Measurements from ENCODE around the gene ATP8A1.
"Not testable (repeated sequence)": the region's sequence is repeated elsewhere in the genome, so short reads cannot be mapped to it uniquely, and the experiment has no call there.

Gene ATP8A1

DNA sequence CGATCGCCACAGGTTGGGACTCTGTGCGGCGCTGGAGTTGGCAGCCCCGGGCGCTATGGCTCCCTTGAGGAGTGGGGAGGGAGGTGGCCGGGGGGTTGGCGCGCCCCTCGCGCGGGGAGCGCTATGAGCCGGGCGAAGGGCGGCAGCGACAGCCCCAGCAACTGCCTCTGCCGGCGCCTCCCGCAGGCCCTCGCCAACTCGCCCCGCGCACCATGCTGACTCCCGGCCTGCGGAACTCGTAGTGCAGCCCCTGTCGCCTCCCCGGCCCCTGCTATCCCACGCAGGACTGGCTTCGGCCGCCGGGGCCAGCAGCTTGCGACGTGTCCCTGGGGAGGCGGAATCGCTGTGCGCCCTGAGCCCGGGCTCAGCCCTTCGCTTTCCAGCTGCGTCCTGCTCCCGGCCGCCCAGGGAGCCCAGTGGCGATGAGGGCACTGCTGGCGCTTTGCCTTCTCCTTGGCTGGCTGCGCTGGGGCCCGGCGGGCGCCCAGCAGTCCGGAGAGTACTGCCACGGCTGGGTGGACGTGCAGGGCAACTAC is 259.2 kb downstream of the ATP8A1 start:
- DNase-seq = peak; percentile 31

DNA sequence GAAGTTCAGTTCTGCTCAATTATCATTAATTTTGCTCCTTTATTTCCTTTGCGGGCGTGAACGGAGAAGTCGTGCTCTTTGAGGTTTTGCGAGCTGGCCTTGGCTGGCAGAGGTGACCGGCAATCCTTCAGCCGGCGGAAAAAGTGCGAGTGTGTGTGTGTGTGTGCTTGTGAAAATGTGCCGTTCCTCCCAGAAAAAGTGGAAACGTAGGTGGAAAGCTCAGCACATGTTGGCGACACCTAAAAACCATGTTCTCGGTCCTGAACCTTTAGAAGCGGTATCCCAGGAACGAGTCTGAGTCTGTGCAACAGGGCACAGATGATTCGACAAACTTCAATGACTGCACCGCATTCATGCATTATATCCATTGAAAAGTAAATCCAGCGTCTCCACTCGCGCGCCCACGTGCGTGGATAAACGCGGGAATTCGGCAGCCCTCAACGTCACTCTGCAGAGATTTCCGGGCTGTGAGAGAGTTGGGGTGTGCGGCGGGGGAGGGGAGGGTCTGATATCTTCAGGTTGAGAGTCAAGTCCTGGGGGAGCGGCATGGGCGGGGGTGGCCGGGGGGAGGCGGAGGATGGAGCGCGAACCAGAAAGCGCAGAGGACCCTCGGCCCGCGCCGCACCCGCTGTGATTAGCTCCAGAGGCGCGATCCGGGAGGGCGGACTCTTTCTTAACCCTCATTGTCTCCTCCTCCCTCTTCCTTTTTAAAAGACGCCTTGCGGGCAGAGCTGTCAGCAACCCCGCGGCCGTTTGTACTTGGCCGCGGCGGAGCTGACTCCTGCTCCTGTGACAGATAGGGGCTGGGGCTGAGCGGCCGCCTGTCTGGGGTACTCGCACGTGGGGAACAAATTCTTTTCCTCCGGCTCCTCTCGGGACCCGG is 259.9 kb downstream of the ATP8A1 start, which contains the start of gene SHISA3:
SHISA3 (plus strand) TSS at position 737 of the 883 bp plus-strand sequence. CDS start 569 bp downstream, outside the sequence.
- DNase-seq = peak; percentile 80

DNA sequence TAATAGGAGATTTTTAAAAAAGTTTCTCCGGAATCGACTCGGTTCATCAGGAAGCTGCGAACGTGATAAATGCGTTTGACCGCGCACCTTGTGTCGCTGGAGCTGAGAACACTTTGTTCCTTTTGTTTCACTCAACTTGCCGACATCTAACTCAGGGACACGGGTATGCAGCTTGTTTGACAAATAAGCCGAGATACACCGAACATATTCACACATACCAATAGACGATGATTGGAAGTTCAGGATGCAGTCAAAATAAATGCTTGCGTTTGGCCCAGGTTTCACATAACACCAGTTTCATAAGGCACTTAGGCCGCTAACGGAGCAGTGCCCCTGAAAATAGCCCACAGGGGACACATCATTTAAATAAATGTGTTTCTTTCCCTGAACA is 260.5 kb downstream of the ATP8A1 start:
- DNase-seq = peak; percentile 20

DNA sequence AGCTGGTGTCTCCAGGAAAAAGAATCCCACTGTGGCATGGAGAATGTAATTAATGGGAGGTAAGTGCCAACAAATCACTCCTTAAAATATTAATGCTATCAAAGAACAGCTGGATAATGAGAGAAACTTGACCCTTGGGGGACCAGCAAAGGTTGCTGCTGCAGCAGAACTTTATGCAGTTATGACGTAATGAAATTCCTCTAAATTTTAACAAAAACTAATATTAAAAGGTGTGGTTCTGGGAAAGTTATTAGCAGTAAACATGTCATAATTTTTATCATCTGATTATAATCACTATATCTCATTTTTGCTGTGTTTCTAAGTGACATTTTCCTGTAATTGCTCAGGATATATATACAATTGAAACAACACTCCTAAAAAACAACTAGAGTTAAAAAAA is 261.3 kb downstream of the ATP8A1 start:
- DNase-seq = no peak

DNA sequence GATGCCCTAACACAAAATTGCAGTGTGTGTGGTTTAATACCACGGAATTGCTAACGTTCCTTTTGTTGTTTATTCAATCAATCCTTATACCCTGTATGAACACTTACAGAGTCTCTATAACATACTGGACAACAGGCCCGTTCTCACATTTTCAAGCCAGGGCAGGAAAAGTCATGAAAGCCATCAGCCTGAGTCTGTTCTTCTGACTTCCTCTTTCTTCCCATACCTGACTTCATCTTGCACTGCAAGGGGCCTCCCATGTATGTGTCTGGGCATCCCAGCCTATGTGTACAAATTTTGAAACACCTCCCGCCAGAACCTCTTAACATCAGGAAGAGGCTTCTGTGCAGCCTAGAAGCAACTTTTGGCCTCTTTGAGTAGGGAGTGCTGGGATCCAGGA is 264.5 kb downstream of the ATP8A1 start:
- DNase-seq = no peak

DNA sequence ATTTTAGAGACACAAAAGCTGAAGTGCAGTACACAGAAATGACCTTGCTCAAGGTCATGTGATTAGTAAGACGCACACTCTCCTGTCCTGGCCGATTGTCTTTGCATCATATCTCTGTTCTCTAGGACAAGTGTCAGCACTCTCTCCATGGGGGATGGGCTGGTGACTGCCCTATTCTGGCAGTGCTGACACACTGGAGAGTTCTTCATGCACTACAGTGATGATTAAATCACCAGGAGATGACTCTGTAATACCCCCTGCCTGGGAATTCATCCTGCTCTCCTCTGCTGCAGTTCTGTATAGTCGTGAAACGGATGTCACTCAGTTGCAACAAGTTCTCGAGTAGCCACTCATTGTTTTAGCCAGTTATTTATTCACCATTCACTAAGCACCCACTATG is 264.9 kb downstream of the ATP8A1 start:
- no peak for DNase-seq

DNA sequence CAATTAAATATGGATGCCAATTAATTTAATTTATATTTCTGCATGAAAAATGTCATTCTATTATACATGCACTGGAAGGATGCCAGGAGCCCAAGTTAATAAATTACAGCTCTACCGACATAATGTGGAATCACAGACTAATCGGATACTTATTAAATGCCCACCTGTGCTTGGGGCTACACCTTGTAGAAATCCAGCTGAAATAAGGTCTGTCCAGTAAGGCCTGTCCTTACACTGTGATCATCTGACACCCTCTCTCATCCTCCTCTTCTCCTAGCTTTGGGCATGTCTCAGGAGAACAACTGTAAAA is 265.6 kb downstream of the ATP8A1 start:
- DNase-seq = no peak

DNA sequence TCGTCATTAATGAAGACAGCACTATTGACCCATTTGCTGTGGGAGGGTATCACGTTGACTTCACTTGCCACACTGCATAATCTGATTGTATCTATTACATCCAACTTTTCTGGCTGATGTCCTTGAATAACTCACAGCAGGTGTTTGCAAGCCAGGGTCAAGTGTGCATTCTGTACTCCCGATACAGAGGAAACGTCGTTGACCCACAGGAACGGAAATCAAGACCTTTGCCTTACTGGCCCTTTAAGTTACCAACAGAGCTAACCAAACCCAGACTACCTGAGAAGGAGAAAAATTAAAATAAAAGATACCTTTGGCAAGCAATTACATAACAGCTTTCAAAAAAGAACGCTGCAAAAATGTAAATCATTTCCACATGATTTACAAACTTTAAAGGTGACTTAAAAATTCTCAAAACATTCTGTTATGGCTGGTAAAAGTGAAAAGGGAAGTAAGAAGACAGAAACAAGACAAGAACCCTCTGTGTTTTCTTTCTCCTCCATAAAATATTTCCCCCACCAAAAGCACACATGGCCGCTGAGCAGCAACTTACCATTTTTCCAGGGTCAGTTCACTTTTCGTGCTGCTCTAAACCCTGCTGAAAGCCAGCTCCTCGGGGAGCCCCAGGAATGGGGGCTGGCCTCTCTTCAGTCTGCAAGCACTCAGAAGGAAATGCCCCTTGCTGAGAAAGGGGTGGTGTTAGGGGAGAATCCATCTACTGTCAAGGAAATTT is 266.1 kb downstream of the ATP8A1 start:
- no peak for DNase-seq

DNA sequence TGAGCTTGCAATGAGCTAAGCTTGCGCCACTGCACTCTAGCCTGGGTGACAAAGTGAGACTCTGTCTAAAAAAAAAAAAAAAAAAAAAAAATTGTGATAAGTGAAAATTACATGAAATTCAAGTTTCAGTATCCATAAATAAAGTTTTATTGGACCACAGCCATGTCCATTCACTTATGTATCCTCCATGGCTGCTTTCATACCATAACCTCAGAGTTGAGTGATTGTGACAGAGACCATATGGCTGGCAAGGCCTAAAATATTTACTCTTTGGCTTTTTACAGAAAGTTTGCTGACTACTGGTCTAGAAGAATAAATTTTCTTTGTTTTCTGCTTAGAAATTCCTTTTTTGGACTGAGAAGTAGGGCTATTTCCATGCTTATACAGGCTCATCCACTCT is 271.4 kb downstream of the ATP8A1 start:
- no peak for DNase-seq

DNA sequence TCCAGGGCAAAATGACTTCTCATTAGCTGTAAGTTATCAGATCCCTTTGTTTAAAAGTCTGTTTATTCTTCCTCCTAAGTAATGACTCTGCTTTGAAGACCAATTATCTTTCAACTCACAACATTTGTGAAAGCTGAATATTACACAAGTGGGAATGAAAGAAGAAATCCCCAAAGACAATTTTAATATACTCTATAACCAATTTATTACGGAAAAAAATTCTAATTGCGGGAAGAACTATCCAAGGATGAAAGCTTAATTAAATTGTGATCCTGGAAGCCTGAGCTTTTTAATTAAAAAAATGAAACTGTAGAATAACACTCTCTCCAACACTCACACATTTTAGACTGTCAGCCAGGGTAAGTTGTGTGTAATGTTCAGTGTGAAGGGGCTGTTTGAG is 275.2 kb downstream of the ATP8A1 start:
- DNase-seq = no peak

DNA sequence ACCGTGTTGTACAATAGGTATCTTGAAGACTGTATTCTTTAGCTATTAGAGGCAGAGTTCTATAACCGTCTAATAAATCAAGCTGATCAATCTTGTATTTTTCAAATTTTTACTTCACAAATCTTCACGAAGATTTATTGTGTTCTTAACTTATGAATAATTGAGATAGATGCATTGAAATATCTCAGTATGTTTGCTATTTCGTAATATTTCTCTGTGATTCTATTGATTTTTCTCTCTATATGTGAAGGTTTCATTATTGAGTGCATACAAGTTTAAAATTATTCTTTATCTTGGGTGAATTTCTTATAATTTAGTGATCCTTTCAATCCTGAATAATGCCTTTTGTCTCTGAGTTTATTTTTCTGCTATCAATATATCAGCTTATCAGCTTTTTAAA is 279.4 kb downstream of the ATP8A1 start:
- no peak for DNase-seq

DNA sequence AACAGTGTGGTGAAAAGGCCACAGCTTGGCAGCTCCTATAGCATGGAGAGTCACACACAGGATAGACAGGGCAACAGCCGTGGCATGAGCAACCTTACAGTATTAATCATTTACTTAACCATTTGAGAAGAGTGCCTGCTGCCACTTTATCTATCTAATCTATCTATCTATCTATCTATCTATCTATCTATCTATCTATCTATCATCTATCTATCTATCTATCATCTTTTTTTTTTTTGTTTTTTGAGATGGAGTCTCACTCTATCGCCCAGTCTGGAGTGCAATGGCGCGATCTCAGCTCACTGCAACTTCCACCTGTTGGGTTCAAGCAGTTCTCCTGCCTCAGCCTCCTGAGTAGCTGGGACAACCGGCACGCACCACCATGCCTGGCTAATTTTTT is 284.6 kb downstream of the ATP8A1 start:
- DNase-seq = not testable (repeated sequence)

DNA sequence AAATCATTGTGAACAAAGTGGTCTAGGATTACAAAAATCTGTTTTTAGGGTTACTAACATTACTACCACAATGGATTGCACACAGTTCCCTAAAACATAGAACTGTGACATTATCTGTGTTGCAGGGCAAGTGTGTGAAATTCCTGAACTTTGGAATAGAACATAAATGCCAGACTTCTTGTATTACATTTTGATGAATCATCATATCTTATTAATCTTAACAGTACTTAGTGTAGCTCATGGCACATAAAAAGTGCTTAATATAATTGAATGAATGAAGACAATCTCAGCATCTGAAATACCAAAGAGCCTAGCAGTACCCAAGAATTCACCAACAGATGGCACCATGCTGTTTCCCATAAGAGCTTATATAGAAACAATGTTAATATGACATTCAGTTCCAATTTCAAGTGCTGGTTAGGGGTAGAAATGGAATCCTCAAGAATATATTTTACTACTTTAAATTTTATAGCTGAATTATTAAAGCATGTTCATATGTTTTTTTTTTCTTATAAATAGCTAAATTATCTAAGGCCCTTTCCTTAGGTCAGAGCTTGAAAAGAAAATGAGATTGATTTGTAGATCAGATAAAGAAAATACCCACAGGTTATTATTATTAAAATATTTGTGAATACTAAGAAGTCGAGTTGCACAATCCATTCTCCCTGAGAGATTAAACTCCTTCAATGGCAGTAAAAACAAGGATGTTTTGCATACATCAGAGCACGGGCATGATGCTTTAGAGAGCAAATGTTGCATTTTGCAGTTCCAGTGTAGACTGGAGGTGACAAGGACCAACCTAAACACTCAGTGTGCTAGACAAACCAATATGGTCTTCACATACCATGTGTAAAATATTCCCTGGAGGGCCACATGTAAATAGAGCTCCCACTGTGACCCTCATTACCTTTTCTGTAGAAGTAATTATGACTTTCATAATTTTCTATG is 285.3 kb downstream of the ATP8A1 start:
- peak; percentile 69 for DNase-seq

DNA sequence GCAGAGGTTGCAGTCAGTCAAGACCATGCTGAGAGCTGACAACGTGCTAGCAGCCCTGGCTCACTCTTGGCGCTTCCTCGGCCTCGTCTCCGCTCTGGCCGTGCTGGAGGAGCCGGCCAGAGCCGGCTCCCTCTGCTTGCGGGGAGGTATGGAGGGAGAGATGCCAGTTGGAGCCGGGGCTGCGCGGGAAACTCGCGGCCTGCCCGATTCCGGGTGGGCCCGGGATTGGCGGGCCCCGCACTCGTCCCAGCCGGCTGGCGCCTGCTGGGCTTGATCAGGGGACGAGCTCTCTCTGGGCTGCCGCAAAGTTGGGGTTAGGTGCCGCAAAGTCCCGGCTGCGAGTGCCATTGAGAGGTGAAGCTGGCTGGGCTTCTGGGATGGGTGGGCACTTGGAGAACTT is 287.4 kb downstream of the ATP8A1 start:
- DNase-seq = no peak

DNA sequence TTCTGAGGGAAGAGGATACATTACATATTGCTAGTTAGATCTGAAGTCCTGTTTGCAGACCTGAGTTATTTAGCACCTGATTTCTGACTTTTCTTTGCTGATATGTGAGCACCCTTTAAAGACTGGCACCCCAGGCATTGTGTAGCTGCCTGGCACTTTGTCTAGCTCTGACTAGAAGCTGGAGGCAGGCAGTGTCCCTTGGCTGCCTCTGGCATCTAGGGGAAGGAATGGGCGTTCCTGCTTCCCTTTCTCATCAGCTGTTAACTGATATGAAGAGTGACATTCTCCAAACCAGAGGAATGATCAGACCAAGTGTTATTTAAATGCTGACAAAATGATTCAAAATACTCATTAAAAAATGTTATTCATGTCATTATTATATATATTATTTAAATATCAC is 289.9 kb downstream of the ATP8A1 start:
- DNase-seq = no peak

DNA sequence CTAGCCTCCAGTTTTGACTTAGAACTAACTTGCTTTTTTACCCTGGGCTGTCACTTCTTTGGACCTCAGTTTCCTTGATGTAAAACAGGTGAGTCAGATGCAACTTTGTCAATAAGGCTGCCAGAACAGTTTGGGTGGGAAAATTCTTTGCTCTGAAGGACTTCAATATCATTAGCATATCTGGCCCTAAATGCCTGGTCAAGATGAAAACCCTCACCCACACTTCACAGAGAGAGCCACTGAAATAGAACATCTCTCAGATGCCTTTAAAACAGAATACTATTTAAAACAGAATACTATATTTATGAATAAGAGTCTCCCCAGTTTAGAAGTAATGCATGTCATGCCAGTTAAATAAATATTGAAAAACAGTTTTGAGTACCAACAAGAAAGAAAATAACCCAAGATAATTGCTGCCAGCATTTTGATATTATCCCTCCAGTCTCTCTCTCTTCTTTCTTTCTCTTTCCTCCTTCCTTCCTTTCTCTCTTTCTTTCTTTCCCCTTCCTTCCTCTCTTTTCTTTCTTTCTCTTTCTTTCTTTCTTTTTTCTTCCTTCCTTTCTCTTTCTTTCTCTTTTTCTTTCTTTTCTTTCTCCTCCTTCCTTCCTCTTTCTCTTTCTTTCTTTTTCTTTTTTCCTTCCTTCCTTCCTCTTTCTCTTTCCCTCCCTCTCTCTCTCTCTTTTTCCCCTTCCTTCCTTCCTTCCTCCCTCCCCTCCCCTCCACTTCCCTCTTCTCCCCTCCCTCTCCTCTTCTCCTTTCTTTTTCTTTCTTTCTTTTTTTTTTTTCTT is 292.4 kb downstream of the ATP8A1 start:
- DNase-seq = no peak

DNA sequence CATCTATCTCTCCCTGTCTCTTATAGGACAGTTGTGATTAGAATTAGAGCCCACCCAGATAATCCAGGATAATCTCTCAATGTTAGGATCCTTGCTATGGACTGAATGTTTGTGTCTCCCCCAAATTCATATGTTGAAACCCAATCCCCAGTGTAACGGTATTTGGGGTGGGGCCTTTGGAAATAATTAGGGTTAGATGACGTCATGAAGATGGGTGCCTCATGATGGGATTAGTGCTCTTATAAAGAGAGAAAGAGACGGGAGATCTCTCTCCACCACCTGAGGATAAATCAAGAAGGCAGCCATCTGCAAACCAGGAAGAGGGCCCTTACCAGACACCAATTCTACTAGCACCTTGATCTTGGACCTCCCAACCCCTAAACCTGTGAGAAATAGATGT is 293.3 kb downstream of the ATP8A1 start:
- no peak for DNase-seq

DNA sequence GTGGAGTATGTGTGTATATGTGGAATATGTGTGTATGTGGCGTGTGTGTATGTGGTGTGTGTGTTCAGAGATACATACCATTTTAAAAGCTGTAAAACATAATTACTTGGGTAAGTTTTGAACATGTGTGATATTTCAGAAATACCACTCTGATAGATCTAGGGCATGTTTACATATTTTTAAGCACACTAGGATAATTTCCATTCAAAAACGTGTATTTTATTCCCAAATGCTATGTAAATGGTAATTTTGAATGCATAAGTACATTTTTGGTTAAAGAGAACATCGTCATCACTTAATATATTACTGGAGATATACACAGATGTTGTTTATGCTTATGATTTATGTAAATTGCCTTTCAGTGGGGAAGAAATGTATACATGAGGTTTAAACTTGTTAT is 294.3 kb downstream of the ATP8A1 start:
- DNase-seq = no peak

DNA sequence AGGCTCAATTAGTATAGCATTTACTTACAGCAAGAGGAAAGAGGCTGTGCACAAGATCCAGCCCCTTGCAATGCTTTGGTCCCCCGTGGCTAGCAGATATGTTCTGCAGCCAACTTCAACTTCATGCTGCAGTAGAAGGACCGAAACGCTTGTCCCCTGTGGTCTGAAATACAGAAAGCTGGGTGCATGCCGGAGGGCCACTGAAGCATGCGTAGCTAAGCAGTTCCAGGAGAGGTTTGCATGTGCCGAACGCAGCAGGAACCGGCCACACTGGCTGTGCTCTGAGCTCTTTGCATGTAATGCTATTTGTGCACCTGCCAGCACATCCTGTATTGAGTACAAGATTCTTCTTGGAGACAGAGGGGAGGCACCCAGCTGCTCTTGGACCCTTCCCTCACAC is 295.4 kb downstream of the ATP8A1 start:
- DNase-seq = no peak

DNA sequence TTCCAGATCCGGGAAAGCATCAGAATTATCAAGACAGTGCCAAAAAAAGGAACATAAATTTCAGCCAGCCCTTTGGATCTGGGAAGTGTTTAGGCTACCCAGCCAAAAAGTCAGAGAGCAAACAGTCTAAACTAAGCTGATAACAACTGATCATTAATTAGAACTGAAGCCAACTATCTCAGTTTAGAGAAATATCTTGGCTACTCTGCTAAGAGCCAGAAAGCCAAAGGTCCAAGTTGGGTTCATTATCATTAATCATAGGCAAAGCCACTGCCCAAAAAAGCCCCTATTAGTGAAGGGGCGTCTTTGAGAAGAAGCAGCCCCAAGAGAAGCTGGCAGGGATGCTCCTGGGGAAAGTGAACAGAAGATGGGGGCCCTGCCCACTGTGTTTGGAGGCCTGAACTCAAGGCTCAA is 296.6 kb downstream of the ATP8A1 start:
- DNase-seq = no peak

DNA sequence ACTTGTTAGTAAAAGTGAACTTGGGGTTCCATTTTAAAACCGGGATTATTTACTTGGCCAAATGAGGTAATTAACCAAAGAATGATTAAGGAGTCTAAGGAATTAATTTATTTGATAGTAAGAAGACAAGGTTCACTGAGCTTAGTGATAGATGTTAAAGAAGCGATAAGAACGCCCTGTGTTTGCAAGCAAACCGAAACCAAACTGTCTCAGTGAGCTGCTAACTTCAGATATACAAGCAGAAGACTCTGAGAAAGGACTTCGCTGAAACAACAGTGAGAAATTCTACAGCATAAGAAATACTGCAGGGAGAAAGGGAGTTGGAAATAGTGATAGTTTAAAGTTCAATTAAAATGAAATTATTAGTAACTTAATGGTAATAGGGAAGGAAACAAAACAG is 297.2 kb downstream of the ATP8A1 start:
- DNase-seq = no peak

All from hematopoietic multipotent progenitor cell treated with erythropoietin and hydrocortisone succinate and interleukin-3 and kit ligand, for 4 days (in vitro differentiated cells).